Vagina (tissue), 2 donors: ENCODE data around the gene TMEM39B.
"Not testable (repeated sequence)": the region's sequence is repeated elsewhere in the genome, so short reads cannot be mapped to it uniquely, and the experiment has no call there.

ENCODE experiments used
- CTCF ChIP-seq, 3 experiments: fragments of 450-650 bp in 2 of 3; fragments of 200-600 bp in 1 of 3; sonication (generic) in 1 of 3; IDR thresholded peaks; one replicate each; pipeline ENCODE4 v1.5.1; 2017 to 2019; ENCODE audit warnings: antibody characterized with exemption in 3 of 3, mild to moderate bottlenecking in 2 of 3, moderate library complexity in 2 of 3
- POLR2A ChIP-seq, 2 donors: fragments of 450-650 bp; IDR thresholded peaks; one replicate each; pipeline ENCODE4 v1.6.1; 2017; ENCODE audit warnings: antibody characterized with exemption in 2 of 2, mild to moderate bottlenecking in 2 of 2, moderate library complexity in 2 of 2

- TF ChIP-seq CTCF, POLR2A (IDR thresholded peaks at IDR 0.05): not testable (repeated sequence)
Observed at GRCh38 chr1:32143302-32143695, 70.6 kb downstream of the TMEM39B start.
